SK-N-SH (cell line): Measurements from ENCODE around the gene SLC4A8. TPM values are rescaled to one million over a fixed set of nuclear protein-coding genes. Genes with fewer than 3 reads are reported as not detected.
A peak's percentile ranks its signal among the peaks of the same experiment; 100 is the strongest.

ENCODE experiments used
- CTCF ChIA-PET: fragments of 300-600, 350-600 bp; formaldehyde crosslinking; extraction: SDS; loops from one replicate; lab custom pipeline; 2021; lab: Yijun Ruan, JAX
- POLR2A ChIA-PET: fragments of 350-600 bp; sonication (Branson Sonifier 250); formaldehyde crosslinking; extraction: SDS; loops from one replicate; lab custom pipeline; 2020; ENCODE audit warnings: antibody characterized with exemption, inconsistent platforms; lab: Yijun Ruan, JAX
- DNase-seq: peaks from one replicate; pipeline ENCODE4 v3.0.0; 2012
- H2AFZ ChIP-seq: fragments of 200-600 bp; sonication (generic); 2 replicates; pipeline ENCODE4 v1.8.1; 2016; ENCODE audit warnings: antibody characterized with exemption, mild to moderate bottlenecking, low read depth
- H3F3A ChIP-seq: fragments of 200-600 bp; sonication (generic); replicated peaks from 2 replicates; pipeline ENCODE3; 2016; ENCODE audit warnings: antibody characterized with exemption, mild to moderate bottlenecking; ENCODE audit not compliant: insufficient read depth
- H3K27ac ChIP-seq, 2 experiments: fragments of 200-500 bp in 1 of 2; fragments of 200-600 bp in 1 of 2; sonication (Bioruptor generic) in 1 of 2; sonication (generic), shearing (Covaris generic) in 1 of 2; 2 replicates each; pipeline versions ENCODE4 v1.5.1 to v1.6.1; 2014 to 2016; ENCODE audit warnings: low read depth in 2 of 2, inconsistent platforms in 1 of 2, low read length in 1 of 2, mild to moderate bottlenecking in 1 of 2, mixed read lengths in 1 of 2
- H3K27me3 ChIP-seq: fragments of 200-600 bp; sonication (generic), shearing (Covaris generic); 2 replicates; pipeline ENCODE4 v1.6.1; 2016; ENCODE audit warnings: mixed run types; ENCODE audit not compliant: insufficient read depth
- H3K36me3 ChIP-seq, 2 experiments: fragments of 200-500 bp in 1 of 2; fragments of 200-600 bp in 1 of 2; sonication (Bioruptor generic) in 1 of 2; sonication (generic) in 1 of 2; replicated peaks in 1 of 2; 2 replicates each; pipeline versions ENCODE3 to v1.5.1; 2014 to 2016; ENCODE audit warnings: low read length in 1 of 2, mild to moderate bottlenecking in 1 of 2; ENCODE audit not compliant: insufficient read depth in 2 of 2, control insufficient read depth in 1 of 2
- H3K4me1 ChIP-seq, 2 experiments: fragments of 200-500 bp in 1 of 2; fragments of 200-600 bp in 1 of 2; sonication (Bioruptor generic) in 1 of 2; sonication (generic), shearing (Covaris generic) in 1 of 2; 2 replicates each; pipeline versions ENCODE4 v1.5.1 to v1.6.1; 2014 to 2016; ENCODE audit warnings: low read depth in 1 of 2, low read length in 1 of 2, mixed run types in 1 of 2; ENCODE audit not compliant: insufficient read depth in 2 of 2, control insufficient read depth in 1 of 2
- H3K4me2 ChIP-seq: fragments of 200-600 bp; sonication (generic), shearing (Covaris generic); 2 replicates; pipeline ENCODE4 v1.6.1; 2017; ENCODE audit warnings: mixed run types
- H3K4me3 ChIP-seq, 2 experiments: fragments of 200-500 bp in 1 of 2; fragments of 200-600 bp in 1 of 2; sonication (Bioruptor generic) in 1 of 2; sonication (generic), shearing (Covaris generic) in 1 of 2; 2 replicates each; pipeline versions ENCODE4 v1.5.1 to v1.8.1; 2014 to 2016; ENCODE audit warnings: low read depth in 2 of 2, inconsistent platforms in 1 of 2, low read length in 1 of 2, mild to moderate bottlenecking in 1 of 2, mixed read lengths in 1 of 2, moderate library complexity in 1 of 2
- H3K79me2 ChIP-seq: fragments of 200-600 bp; sonication (generic); 2 replicates; pipeline ENCODE4 v1.8.1; 2017; ENCODE audit warnings: mild to moderate bottlenecking; ENCODE audit not compliant: insufficient read depth
- H3K9ac ChIP-seq: fragments of 200-600 bp; sonication (generic); 2 replicates; pipeline ENCODE4 v1.6.1; 2017; ENCODE audit warnings: mixed run types
- H3K9me2 ChIP-seq: fragments of 200-600 bp; sonication (generic); 2 replicates; pipeline ENCODE4 v1.6.1; 2017; ENCODE audit warnings: mixed run types
- H3K9me3 ChIP-seq: fragments of 200-600 bp; sonication (generic); 2 replicates; pipeline ENCODE4 v1.6.1; 2017; ENCODE audit warnings: mixed run types, mild to moderate bottlenecking, moderate library complexity
- H4K20me1 ChIP-seq: fragments of 200-600 bp; sonication (generic); 2 replicates; pipeline ENCODE4 v1.6.1; 2017; ENCODE audit warnings: mild to moderate bottlenecking, mixed run types; ENCODE audit not compliant: insufficient read depth
- CHD2 ChIP-seq: fragments of 150-350 bp; IDR thresholded peaks from 2 replicates; pipeline ENCODE4 v1.6.1; 2018; ENCODE audit warnings: low read length; ENCODE audit not compliant: partially characterized antibody
- CTCF ChIP-seq: fragments of 200-600 bp; sonication (generic); IDR thresholded peaks from 2 replicates; pipeline ENCODE4 v1.6.1; 2017; ENCODE audit warnings: antibody characterized with exemption, mild to moderate bottlenecking, moderate library complexity
- FOXM1 ChIP-seq: IDR thresholded peaks from 2 replicates; pipeline ENCODE4 v1.4.0; 2012; ENCODE audit warnings: low read depth, mild to moderate bottlenecking
- GABPA ChIP-seq: IDR thresholded peaks from 2 replicates; pipeline ENCODE4 v1.4.0; 2012; ENCODE audit warnings: low read depth, mild to moderate bottlenecking
- IRF3 ChIP-seq: fragments of 150-350 bp; IDR thresholded peaks from 2 replicates; pipeline ENCODE4 v1.6.1; 2016; ENCODE audit warnings: mild to moderate bottlenecking, low read depth, low read length
- MAX ChIP-seq: IDR thresholded peaks from 2 replicates; pipeline ENCODE4 v1.4.0; 2012; ENCODE audit warnings: low read depth
- MXI1 ChIP-seq: IDR thresholded peaks from 2 replicates; pipeline ENCODE4 v1.6.1; 2012; ENCODE audit warnings: mild to moderate bottlenecking, low read depth, low read length, improper control_type of control experiment
- NFIC ChIP-seq: IDR thresholded peaks from 2 replicates; pipeline ENCODE4 v1.4.0; 2012; ENCODE audit warnings: borderline replicate concordance
- POLR2AphosphoS5 ChIP-seq: IDR thresholded peaks from 2 replicates; pipeline ENCODE4 v1.6.1; 2012; ENCODE audit warnings: low read depth, low read length
- RFX5 ChIP-seq: IDR thresholded peaks from 2 replicates; pipeline ENCODE4 v1.6.1; 2012; ENCODE audit warnings: mild to moderate bottlenecking, improper control_type of control experiment, low read length
- RXRA ChIP-seq: IDR thresholded peaks from 2 replicates; pipeline ENCODE4 v1.4.0; 2012; ENCODE audit warnings: low read depth, mild to moderate bottlenecking, borderline replicate concordance
- SIN3A ChIP-seq: IDR thresholded peaks from 2 replicates; pipeline ENCODE4 v1.6.1; 2012; ENCODE audit warnings: low read depth, mild to moderate bottlenecking, low read length, moderate library complexity, borderline replicate concordance
- SMC3 ChIP-seq: IDR thresholded peaks from 2 replicates; pipeline ENCODE4 v1.6.1; 2012; ENCODE audit warnings: low read depth, low read length, improper control_type of control experiment
- TEAD4 ChIP-seq: IDR thresholded peaks from 2 replicates; pipeline ENCODE4 v1.4.0; 2012; ENCODE audit warnings: mild to moderate bottlenecking, borderline replicate concordance; ENCODE audit not compliant: insufficient read depth
- USF2 ChIP-seq: fragments of 150-350 bp; IDR thresholded peaks from 2 replicates; pipeline ENCODE4 v1.6.1; 2017; ENCODE audit warnings: antibody characterized with exemption, low read length, low read depth, borderline replicate concordance
- ZBTB33 ChIP-seq: IDR thresholded peaks from 2 replicates; pipeline ENCODE4 v1.4.0; 2012; ENCODE audit warnings: low read depth, borderline replicate concordance
- WGBS: methylation state at CpG from one replicate; pipeline ENCODE4 v1.1.6; 2017; ENCODE audit warnings: low lambda C conversion rate; 5-methylcytosine and 5-hydroxymethylcytosine counted together
- polyA plus RNA-seq, 3 experiments: library from polyadenylated mRNA; depleted of rRNA; stranded (reverse); fragments of >200 nt; gene quantifications; 2 replicates each; pipeline ENCODE4 v1.2.3, GENCODE V29; 2012

The SLC4A8 gene
- polyA plus RNA-seq, 1 of the 3 experiments (the other 2 are of a cell fraction), result 5.2 TPM

- no peak for TF ChIP-seq ZBTB33
Measured at GRCh38 chr12:51413791-51414190, 10.8 kb upstream of the SLC4A8 start (continued).

- DNase-seq, result no peak
- H3K9me3 ChIP-seq, result no peaks in the 10 kb centered on the region
- no peaks in the 10 kb centered on the region for H3F3A ChIP-seq
- H3K36me3 ChIP-seq, result no peaks in the 10 kb centered on the region
- peaks cover 0 to 10% of the 10 kb centered on the region in 2 experiments; a peak in 2 of 4 replicates for H3K4me1 ChIP-seq
- ChIA-PET POLR2A (no interaction called here), CTCF (interaction anchor here (1.0 to 16.5 kb wide), 4 partner anchors 17 to 408 kb away, joined by 5 to 418 read pairs (median 7); a partner anchor contains a TSS)
- H3K27me3 ChIP-seq, result no peaks in the 10 kb centered on the region
- no peaks in the 10 kb centered on the region for H3K9me2 ChIP-seq
- H3K79me2 ChIP-seq, result no peaks in the 10 kb centered on the region
- H4K20me1 ChIP-seq, result no peaks in the 10 kb centered on the region
- TF ChIP-seq MXI1 (no peak), CHD2 (no peak), POLR2AphosphoS5 (no peak), FOXM1 (no peak), TEAD4 (no peak), RFX5 (no peak), SMC3 (no peak), CTCF (no peak), RXRA (no peak), NFIC (no peak)
- H3K4me3 ChIP-seq, result no peak overlapping the region
- no peak overlapping the region for H3K4me2 ChIP-seq
- no peak overlapping the region for H3K9ac ChIP-seq
- no peak overlapping the region for H2AFZ ChIP-seq
- H3K27ac ChIP-seq, result no peak overlapping the region
- WGBS, result 95% methylated on average over 1 of the region's 1 CpG
Measured at GRCh38 chr12:51415931-51416330, 8.7 kb upstream of the SLC4A8 start.

GRCh38 chr12:51417826-51418225 lies 6.8 kb upstream of the SLC4A8 start:
- POLR2A ChIA-PET, result no interaction called here
- no peaks in the 10 kb centered on the region for H3K36me3 ChIP-seq
- H4K20me1 ChIP-seq, result no peaks in the 10 kb centered on the region
- peak overlapping the region in 1 of 2 experiments; percentile 24; a peak in 1 of 4 replicates for H3K27ac ChIP-seq
- no peak overlapping the region for H3K4me2 ChIP-seq
- no peak overlapping the region for H2AFZ ChIP-seq
- H3K4me3 ChIP-seq, result no peak overlapping the region
- peaks cover 0 to 14% of the 10 kb centered on the region in 2 experiments; a peak in 2 of 4 replicates for H3K4me1 ChIP-seq
- H3K9me3 ChIP-seq, result no peaks in the 10 kb centered on the region
- no peak for DNase-seq
- no peak overlapping the region for H3K9ac ChIP-seq
- CTCF ChIA-PET, result interaction anchor here (1.2 to 16.5 kb wide), 6 partner anchors 7 to 457 kb away, joined by 3 to 418 read pairs (median 31); partner anchors contain the start of gene SMAGP
- 43% methylated on average over 4 of the region's 4 CpGs for WGBS
- no peaks in the 10 kb centered on the region for H3K9me2 ChIP-seq
- H3K27me3 ChIP-seq, result no peaks in the 10 kb centered on the region
- H3K79me2 ChIP-seq, result no peaks in the 10 kb centered on the region
- H3F3A ChIP-seq, result no peaks in the 10 kb centered on the region
- TF ChIP-seq ZBTB33 (no peak), TEAD4 (no peak), SMC3 (no peak), SIN3A (no peak), USF2 (no peak), GABPA (no peak), MAX (no peak), RFX5 (no peak), IRF3 (no peak)
